Measurements from ENCODE around the gene HSPB2.

DNA sequence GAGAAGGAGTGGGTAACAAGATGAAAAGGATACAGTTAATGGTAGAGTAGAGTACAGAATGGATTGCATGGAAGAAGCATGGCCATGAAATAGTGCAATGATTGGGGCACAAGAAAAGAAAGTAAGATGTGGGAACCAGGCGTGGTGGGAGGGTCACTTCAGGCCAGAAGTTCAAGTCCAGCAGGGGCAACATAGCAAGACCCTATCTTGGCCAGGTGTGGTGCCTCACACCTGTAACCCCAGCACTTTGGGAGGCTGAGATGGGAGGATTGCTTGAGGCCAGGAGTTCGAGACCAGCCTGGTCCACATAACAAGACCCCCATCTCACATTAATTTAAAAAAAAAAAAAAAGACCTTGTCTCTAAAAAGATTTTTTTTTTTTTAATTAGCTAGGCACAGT lies 4.8 kb downstream of the HSPB2 start:
- no peak for TF ChIP-seq POLR2A (IDR thresholded peaks at IDR 0.05)
- TF ChIP-seq, protein P1, sequence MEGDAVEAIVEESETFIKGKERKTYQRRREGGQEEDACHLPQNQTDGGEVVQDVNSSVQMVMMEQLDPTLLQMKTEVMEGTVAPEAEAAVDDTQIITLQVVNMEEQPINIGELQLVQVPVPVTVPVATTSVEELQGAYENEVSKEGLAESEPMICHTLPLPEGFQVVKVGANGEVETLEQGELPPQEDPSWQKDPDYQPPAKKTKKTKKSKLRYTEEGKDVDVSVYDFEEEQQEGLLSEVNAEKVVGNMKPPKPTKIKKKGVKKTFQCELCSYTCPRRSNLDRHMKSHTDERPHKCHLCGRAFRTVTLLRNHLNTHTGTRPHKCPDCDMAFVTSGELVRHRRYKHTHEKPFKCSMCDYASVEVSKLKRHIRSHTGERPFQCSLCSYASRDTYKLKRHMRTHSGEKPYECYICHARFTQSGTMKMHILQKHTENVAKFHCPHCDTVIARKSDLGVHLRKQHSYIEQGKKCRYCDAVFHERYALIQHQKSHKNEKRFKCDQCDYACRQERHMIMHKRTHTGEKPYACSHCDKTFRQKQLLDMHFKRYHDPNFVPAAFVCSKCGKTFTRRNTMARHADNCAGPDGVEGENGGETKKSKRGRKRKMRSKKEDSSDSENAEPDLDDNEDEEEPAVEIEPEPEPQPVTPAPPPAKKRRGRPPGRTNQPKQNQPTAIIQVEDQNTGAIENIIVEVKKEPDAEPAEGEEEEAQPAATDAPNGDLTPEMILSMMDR (IDR thresholded peaks at IDR 0.05) = no peak
